ENCODE measurements around the gene USHBP1. TPM values are rescaled to one million over a fixed set of nuclear protein-coding genes. Genes with fewer than 3 reads are reported as not detected.

Gene USHBP1
- total RNA-seq, 1 experiment from 2014 or later = 0.15 TPM

GRCh38 chr19:17259934-17260333 lies 4.6 kb downstream of the USHBP1 start:
- POLR2A ChIA-PET = interaction anchor here (1.1 to 1.3 kb wide), 2 partner anchors 24 to 49 kb away, joined by 3 to 4 read pairs; partner anchors contain the start of gene DDA1
- no TSS peak for BruUV-seq (replicated peaks)

More at GRCh38 chr19:17259934-17260333, 4.6 kb downstream of the USHBP1 start:
- intact Hi-C loops (cut with micrococcal nuclease) = no loop called here
- no peaks in the 10 kb centered on the region for H3K9me3 ChIP-seq (ENCODE audit: control insufficient read depth in 1 of 2, insufficient read depth in 1 of 2, low read depth in 1 of 2, low read length in 2 of 2)
- H3K27ac ChIP-seq (ENCODE audit: low read depth, low read length) = no peak overlapping the region
- H3K4me2 ChIP-seq (ENCODE audit: low read length) = no peak overlapping the region
- RAD21 ChIA-PET (ENCODE audit: low non-redundant PET in 1 of 2, low total read pairs in 2 of 2, uncharacterized antibody in 2 of 2, unreplicated experiment in 2 of 2) = no interaction called here
- H3K4me1 ChIP-seq (ENCODE audit: control insufficient read depth in 1 of 2, insufficient read depth in 2 of 2, low read length in 2 of 2) = peaks cover 0 to 9% of the 10 kb centered on the region in 2 experiments; a peak in 3 of 4 replicates
- no peaks in the 10 kb centered on the region for H3K9me2 ChIP-seq (ENCODE audit: insufficient read depth)
- DNase-seq (ENCODE audit: low read depth, low spot score) (no peak), ATAC-seq (no peak)
- CTCF ChIA-PET = interaction anchor here (0.8 to 1.9 kb wide), 4 partner anchors 10 to 49 kb away, joined by 3 to 8 read pairs (median 6); partner anchors contain the start of genes DDA1 and MRPL34
- no peak overlapping the region for H3K4me3 ChIP-seq (replicated peaks in 1 of 2; ENCODE audit: low read depth in 1 of 2, low read length in 2 of 2)
- no peaks in the 10 kb centered on the region for H4K20me1 ChIP-seq (ENCODE audit: insufficient read depth)
- H3K79me2 ChIP-seq (ENCODE audit: insufficient read depth, low read length) = no peaks in the 10 kb centered on the region
- H3K36me3 ChIP-seq (ENCODE audit: control insufficient read depth in 1 of 2, insufficient read depth in 2 of 2, low read length in 2 of 2) = no peaks in the 10 kb centered on the region
- H3K27me3 ChIP-seq (ENCODE audit: insufficient read depth, low read length) = no peaks in the 10 kb centered on the region
- H2AFZ ChIP-seq (ENCODE audit: low read depth, low read length, poor library complexity, severe bottlenecking) = no peak overlapping the region
- TF ChIP-seq EGR1 (IDR thresholded peaks at IDR 0.05; ENCODE audit: low read depth) (no peak), EZH2 (IDR thresholded peaks at IDR 0.05) (no peak), ZFX (IDR thresholded peaks at IDR 0.05) (no peak), JUND (IDR thresholded peaks at IDR 0.05) (no peak), CEBPB (IDR thresholded peaks at IDR 0.05; ENCODE audit: low read depth) (no peak), SRF (IDR thresholded peaks at IDR 0.05; ENCODE audit: low read depth) (no peak), SP1 (IDR thresholded peaks at IDR 0.05; ENCODE audit: low read depth) (no peak), RAD21 (IDR thresholded peaks at IDR 0.05; ENCODE audit: low read depth) (no peak), ELF1 (IDR thresholded peaks at IDR 0.05; ENCODE audit: borderline replicate concordance, low read depth) (no peak), TCF7L2 (IDR thresholded peaks at IDR 0.05; ENCODE audit: borderline replicate concordance, extremely low read depth, insufficient read depth, insufficient read length) (no peak), ZBTB33 (IDR thresholded peaks at IDR 0.05; ENCODE audit: extremely low read depth, insufficient replicate concordance, low read length) (no peak), YY1 (IDR thresholded peaks at IDR 0.05; ENCODE audit: extremely low read depth, insufficient replicate concordance, low read depth, low read length) (no peak), EZH2phosphoT487 (IDR thresholded peaks at IDR 0.05; ENCODE audit: borderline replicate concordance) (no peak), FOSL1 (IDR thresholded peaks at IDR 0.05; ENCODE audit: low read depth) (no peak), SIN3A (IDR thresholded peaks at IDR 0.05; ENCODE audit: low read depth) (no peak), CBX3 (IDR thresholded peaks at IDR 0.05; ENCODE audit: low read depth) (no peak), ZNF274 (IDR thresholded peaks at IDR 0.05; ENCODE audit: low read depth, low read length) (no peak)
- TF ChIP-seq, protein P1, sequence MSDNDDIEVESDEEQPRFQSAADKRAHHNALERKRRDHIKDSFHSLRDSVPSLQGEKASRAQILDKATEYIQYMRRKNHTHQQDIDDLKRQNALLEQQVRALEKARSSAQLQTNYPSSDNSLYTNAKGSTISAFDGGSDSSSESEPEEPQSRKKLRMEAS (IDR thresholded peaks at IDR 0.05) = no peak
- no peak overlapping the region for H3K9ac ChIP-seq (ENCODE audit: low read length)

All from HCT116 (cell line).